K562 (cell line): ENCODE measurements around the gene NEDD4L. TPM values are rescaled to one million over a fixed set of nuclear protein-coding genes. Genes with fewer than 3 reads are reported as not detected.

Source experiments
- ATF4 ChIP-seq: fragments of 450-650 bp; formaldehyde crosslinking; IDR thresholded peaks from 2 replicates; pipeline ENCODE4 v1.4.0; 2022; ENCODE audit warnings: mild to moderate bottlenecking, moderate library complexity
- CEBPB ChIP-seq: fragments of 450-650 bp; IDR thresholded peaks from 2 replicates; pipeline ENCODE4 v1.6.1; 2016; ENCODE audit warnings: missing genetic modification characterization, missing compliant biosample characterization
- ESRRA ChIP-seq: fragments of 450-650 bp; IDR thresholded peaks from 2 replicates; pipeline ENCODE4 v1.6.1; 2014; ENCODE audit warnings: low read depth, mild to moderate bottlenecking, moderate library complexity, borderline replicate concordance
- FOSL1 ChIP-seq: fragments of 200-800 bp; sonication (Bioruptor generic); conservative IDR thresholded peaks from 2 replicates; pipeline ENCODE4 v1.6.1; 2016; ENCODE audit warnings: missing genetic modification characterization, missing compliant biosample characterization
- FOXM1 ChIP-seq, 2 experiments: fragments of 450-650 bp in 1 of 2; sonication (generic) in 1 of 2; formaldehyde crosslinking in 1 of 2; IDR thresholded peaks; 2 replicates each; pipeline versions ENCODE4 v1.6.1 to v1.9.0; 2017 to 2022; ENCODE audit warnings: low read depth in 2 of 2, mild to moderate bottlenecking in 2 of 2, missing genetic modification reagents in 1 of 2, moderate library complexity in 1 of 2
- HDAC8 ChIP-seq: fragments of 450-650 bp; IDR thresholded peaks from 2 replicates; pipeline ENCODE4 v1.6.1; 2016; ENCODE audit warnings: mild to moderate bottlenecking, missing genetic modification characterization, moderate library complexity, missing compliant biosample characterization
- HES1 ChIP-seq: fragments of 450-650 bp; IDR thresholded peaks from 2 replicates; pipeline ENCODE4 v1.6.1; 2016; ENCODE audit warnings: low read depth, mild to moderate bottlenecking, moderate library complexity
- HNRNPK ChIP-seq: fragments of 200-400 bp; formaldehyde crosslinking; IDR thresholded peaks from one replicate; pipeline ENCODE4 v1.6.1; 2018; ENCODE audit warnings: mild to moderate bottlenecking, low read depth, low read length; ENCODE audit not compliant: poor library complexity, severe bottlenecking
- HOXB6 ChIP-seq: fragments of 250-450 bp; sonication (Bioruptor Pico); IDR thresholded peaks from 2 replicates; pipeline ENCODE4 v1.5.1; 2022; ENCODE audit warnings: mild to moderate bottlenecking, borderline replicate concordance
- JUN ChIP-seq, 2 experiments: sonication (generic) in 1 of 2; formaldehyde crosslinking in 1 of 2; IDR thresholded peaks; 2 replicates each; pipeline versions ENCODE4 v1.6.1 to v1.8.0; 2012 to 2022; ENCODE audit warnings: borderline replicate concordance in 2 of 2, mild to moderate bottlenecking in 2 of 2, improper control_type of control experiment in 1 of 2, low read depth in 1 of 2, low read length in 1 of 2, missing genetic modification reagents in 1 of 2
- KLF13 ChIP-seq: fragments of 450-650 bp; IDR thresholded peaks from 2 replicates; pipeline ENCODE4 v1.6.1; 2016; ENCODE audit warnings: missing genetic modification characterization, low read depth, mild to moderate bottlenecking, missing compliant biosample characterization, moderate library complexity, borderline replicate concordance
- LEF1 ChIP-seq: fragments of 450-650 bp; IDR thresholded peaks from 2 replicates; pipeline ENCODE4 v1.6.1; 2016; ENCODE audit warnings: mild to moderate bottlenecking
- MYC ChIP-seq, 2 experiments: fragments of 250-450 bp in 1 of 2; sonication (Bioruptor Pico) in 1 of 2; IDR thresholded peaks; 2 replicates each; pipeline versions ENCODE4 v1.5.1 to v1.6.1; 2012 to 2021; ENCODE audit warnings: low read depth in 2 of 2, borderline replicate concordance in 1 of 2, improper control_type of control experiment in 1 of 2, low read length in 1 of 2, mild to moderate bottlenecking in 1 of 2, moderate library complexity in 1 of 2
- NFE2 ChIP-seq: IDR thresholded peaks from 2 replicates; pipeline ENCODE4 v1.6.1; 2014; ENCODE audit warnings: antibody characterized with exemption, low read depth
- NR2C1 ChIP-seq, 2 experiments: fragments of 450-650 bp; IDR thresholded peaks; 2 replicates each; pipeline ENCODE4 v1.6.1; 2017; ENCODE audit warnings: mild to moderate bottlenecking in 2 of 2, antibody characterized with exemption in 1 of 2, inconsistent platforms in 1 of 2, missing compliant biosample characterization in 1 of 2, missing genetic modification characterization in 1 of 2
- NR2C2 ChIP-seq, 2 experiments: fragments of 200-800 bp in 1 of 2; sonication (Bioruptor generic) in 1 of 2; sonication (generic) in 1 of 2; formaldehyde crosslinking in 1 of 2; IDR thresholded peaks; 2 replicates each; pipeline versions ENCODE4 v1.6.1 to v1.8.0; 2016 to 2022; ENCODE audit warnings: mild to moderate bottlenecking in 1 of 2, missing compliant biosample characterization in 1 of 2, missing genetic modification characterization in 1 of 2, missing genetic modification reagents in 1 of 2
- RFX1 ChIP-seq: fragments of 450-650 bp; IDR thresholded peaks from 2 replicates; pipeline ENCODE4 v1.6.1; 2016; ENCODE audit warnings: mild to moderate bottlenecking, moderate library complexity
- SMARCE1 ChIP-seq: fragments of 450-650 bp; IDR thresholded peaks from 2 replicates; pipeline ENCODE4 v1.7.1; 2016; ENCODE audit warnings: mild to moderate bottlenecking
- YY1 ChIP-seq, 3 experiments: IDR thresholded peaks; 2 replicates each; pipeline ENCODE4 v1.6.1; 2011; ENCODE audit warnings: low read length in 2 of 3, mild to moderate bottlenecking in 2 of 3, moderate library complexity in 2 of 3, borderline replicate concordance in 1 of 3, control low read depth in 1 of 3, low read depth in 1 of 3; ENCODE audit not compliant: insufficient read depth in 3 of 3, insufficient replicate concordance in 2 of 3, control insufficient read depth in 1 of 3, insufficient read length in 1 of 3; ENCODE audit errors: extremely low read depth in 1 of 3
- ZBTB12 ChIP-seq: fragments of 250-450 bp; sonication (Bioruptor Pico); IDR thresholded peaks from 2 replicates; pipeline ENCODE4 v1.4.0; 2020
- ZKSCAN8 ChIP-seq: fragments of 200-800 bp; sonication (Bioruptor generic); IDR thresholded peaks from 2 replicates; pipeline ENCODE4 v1.6.1; 2016; ENCODE audit warnings: missing genetic modification characterization, missing compliant biosample characterization
- ZNF23 ChIP-seq: fragments of 250-450 bp; sonication (Bioruptor Pico); IDR thresholded peaks from 2 replicates; pipeline ENCODE4 v1.4.0; 2020; ENCODE audit warnings: mild to moderate bottlenecking
- ZNF644 ChIP-seq: fragments of 200-800 bp; sonication (Bioruptor generic); IDR thresholded peaks from 2 replicates; pipeline ENCODE4 v1.6.1; 2016; ENCODE audit warnings: low read depth, missing genetic modification characterization, missing compliant biosample characterization
- polyA plus RNA-seq, 8 experiments: library from polyadenylated mRNA; depleted of rRNA in 4 of 8; stranded (reverse) in 5 of 8; unstranded in 3 of 8; fragments of >200 nt; fragmentation: Nextera tagmentation in 2 of 8; fragmentation: Illumina TruSeq in 1 of 8; extraction: Ambion mirVana in 2 of 8; extraction: Trizol in 1 of 8; gene quantifications; 2 replicates each; pipeline versions ENCODE4 v1.2.1 to v1.2.3, GENCODE V29; 2011 to 2014; ENCODE audit warnings: inconsistent platforms in 1 of 8, missing spikeins in 1 of 8
- total RNA-seq, 7 experiments: library from RNA; depleted of rRNA in 6 of 7; stranded (reverse); fragments of >200 nt in 6 of 7; fragmentation: Illumina TruSeq in 2 of 7; extraction: Trizol in 2 of 7; gene quantifications; 2 replicates each; pipeline versions ENCODE4 v1.2.1 to v1.2.3, GENCODE V29; 2011 to 2021; ENCODE audit warnings: low replicate concordance in 1 of 7

The NEDD4L gene
- total and polyA plus RNA-seq, 9 of the 15 experiments (the other 6 are each of a cell fraction or from before 2014, with no cell fraction given), result 8.1 to 33.4 (median 19.9) TPM

GRCh38 chr18:58117786-58118403 lies 73.9 kb downstream of the NEDD4L start (continued):
- TF ChIP-seq KLF13 (no peak), SMARCE1 (peak; percentile 55; the same call in 1 of the 2 replicates), RFX1 (no peak), ATF4 (CRISPR knock-in tag) (no peak), NR2C2 (CRISPR knock-in tag; IDR thresholded peaks at IDR 0.05) (no peak), NR2C2 (tag; IDR thresholded peaks at IDR 0.05) (peak; percentile 91), HDAC8 (no peak), HNRNPK (no peak), NFE2 (peak; percentile 63; the same call in 1 of the 2 replicates), ZKSCAN8 (CRISPR knock-in tag) (no peak), CEBPB (no peak), ZBTB12 (CRISPR knock-in tag) (no peak), MYC (IDR thresholded peaks at IDR 0.05; ENCODE audit: low read depth, low read length) (peak; percentile 88), MYC (CRISPR knock-in tag; IDR thresholded peaks at IDR 0.05; ENCODE audit: borderline replicate concordance, low read depth) (no peak), HES1 (no peak), ZNF23 (no peak), FOSL1 (tag) (peak; percentile 82), YY1 (IDR thresholded peaks at IDR 0.05; ENCODE audit: borderline replicate concordance in 1 of 3, control insufficient read depth in 1 of 3, extremely low read depth in 1 of 3, insufficient read depth in 3 of 3, insufficient read length in 1 of 3, insufficient replicate concordance in 2 of 3, low read depth in 1 of 3, low read length in 2 of 3) (no peak), JUN (IDR thresholded peaks at IDR 0.05; ENCODE audit: borderline replicate concordance, low read depth, low read length) (peak; percentile 83; the same call in 1 of the 2 replicates), JUN (CRISPR knock-in tag; IDR thresholded peaks at IDR 0.05; ENCODE audit: borderline replicate concordance) (no peak), ZNF644 (tag) (no peak), ESRRA (0 out of 2 replicates have a peak, but pooled peaks have one; percentile 10), FOXM1 (IDR thresholded peaks at IDR 0.05; ENCODE audit: low read depth) (peak; percentile 19; the same call in 1 of the 2 replicates), FOXM1 (CRISPR knock-in tag; IDR thresholded peaks at IDR 0.05; ENCODE audit: low read depth) (no peak), LEF1 (no peak), HOXB6 (CRISPR knock-in tag) (no peak), NR2C1 (IDR thresholded peaks at IDR 0.05) (peak; percentile 86; the same call in 1 of the 2 replicates), NR2C1 (tag; IDR thresholded peaks at IDR 0.05) (peak; percentile 82)
